Esophagus muscularis mucosa (tissue), 4 donors: ENCODE measurements around the gene GRM4.

ENCODE experiments used
- EP300 ChIP-seq: sonication (generic); formaldehyde crosslinking; IDR thresholded peaks from one replicate; pipeline ENCODE4 v1.6.1; 2017; ENCODE audit warnings: antibody characterized with exemption
- POLR2AphosphoS5 ChIP-seq, 2 donors: sonication (generic); formaldehyde crosslinking; IDR thresholded peaks; one replicate each; pipeline ENCODE4 v1.6.1; 2017; ENCODE audit warnings: antibody characterized with exemption in 2 of 2
- TF ChIP-seq, protein P1 (sequence below), 3 experiments: fragments of 200-600 bp in 2 of 3; fragments of 450-650 bp in 1 of 3; sonication (generic) in 2 of 3; IDR thresholded peaks; one replicate each; pipeline ENCODE4 v1.5.1; 2017 to 2019; ENCODE audit warnings: antibody characterized with exemption in 3 of 3, mild to moderate bottlenecking in 2 of 3, moderate library complexity in 1 of 3

GRCh38 chr6:34011264-34011663 lies 134.6 kb downstream of the GRM4 start:
- TF ChIP-seq, protein P1, sequence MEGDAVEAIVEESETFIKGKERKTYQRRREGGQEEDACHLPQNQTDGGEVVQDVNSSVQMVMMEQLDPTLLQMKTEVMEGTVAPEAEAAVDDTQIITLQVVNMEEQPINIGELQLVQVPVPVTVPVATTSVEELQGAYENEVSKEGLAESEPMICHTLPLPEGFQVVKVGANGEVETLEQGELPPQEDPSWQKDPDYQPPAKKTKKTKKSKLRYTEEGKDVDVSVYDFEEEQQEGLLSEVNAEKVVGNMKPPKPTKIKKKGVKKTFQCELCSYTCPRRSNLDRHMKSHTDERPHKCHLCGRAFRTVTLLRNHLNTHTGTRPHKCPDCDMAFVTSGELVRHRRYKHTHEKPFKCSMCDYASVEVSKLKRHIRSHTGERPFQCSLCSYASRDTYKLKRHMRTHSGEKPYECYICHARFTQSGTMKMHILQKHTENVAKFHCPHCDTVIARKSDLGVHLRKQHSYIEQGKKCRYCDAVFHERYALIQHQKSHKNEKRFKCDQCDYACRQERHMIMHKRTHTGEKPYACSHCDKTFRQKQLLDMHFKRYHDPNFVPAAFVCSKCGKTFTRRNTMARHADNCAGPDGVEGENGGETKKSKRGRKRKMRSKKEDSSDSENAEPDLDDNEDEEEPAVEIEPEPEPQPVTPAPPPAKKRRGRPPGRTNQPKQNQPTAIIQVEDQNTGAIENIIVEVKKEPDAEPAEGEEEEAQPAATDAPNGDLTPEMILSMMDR (IDR thresholded peaks at IDR 0.05) = no peak
- TF ChIP-seq POLR2AphosphoS5 (IDR thresholded peaks at IDR 0.05) (no peak), EP300 (no peak)
